PC-3 (cell line): ENCODE measurements around the gene ZCWPW1.

Experiments used
- EZH2 ChIP-seq: fragments of 300-600 bp; sonication (generic); IDR thresholded peaks from one replicate; pipeline ENCODE4 v1.6.1; 2017; ENCODE audit warnings: antibody characterized with exemption, mild to moderate bottlenecking, low read length; ENCODE audit not compliant: unreplicated experiment
- EZH2phosphoT487 ChIP-seq: fragments of 300-600 bp; sonication (generic); IDR thresholded peaks from 2 replicates; pipeline ENCODE4 v1.6.1; 2018; ENCODE audit warnings: mild to moderate bottlenecking, antibody characterized with exemption, low read length, borderline replicate concordance
- TF ChIP-seq, protein P1 (sequence below): fragments of 300-600 bp; sonication (generic); conservative IDR thresholded peaks from 2 replicates; pipeline ENCODE4 v1.5.1; 2017; ENCODE audit warnings: antibody characterized with exemption, low read depth, mild to moderate bottlenecking, low read length

DNA sequence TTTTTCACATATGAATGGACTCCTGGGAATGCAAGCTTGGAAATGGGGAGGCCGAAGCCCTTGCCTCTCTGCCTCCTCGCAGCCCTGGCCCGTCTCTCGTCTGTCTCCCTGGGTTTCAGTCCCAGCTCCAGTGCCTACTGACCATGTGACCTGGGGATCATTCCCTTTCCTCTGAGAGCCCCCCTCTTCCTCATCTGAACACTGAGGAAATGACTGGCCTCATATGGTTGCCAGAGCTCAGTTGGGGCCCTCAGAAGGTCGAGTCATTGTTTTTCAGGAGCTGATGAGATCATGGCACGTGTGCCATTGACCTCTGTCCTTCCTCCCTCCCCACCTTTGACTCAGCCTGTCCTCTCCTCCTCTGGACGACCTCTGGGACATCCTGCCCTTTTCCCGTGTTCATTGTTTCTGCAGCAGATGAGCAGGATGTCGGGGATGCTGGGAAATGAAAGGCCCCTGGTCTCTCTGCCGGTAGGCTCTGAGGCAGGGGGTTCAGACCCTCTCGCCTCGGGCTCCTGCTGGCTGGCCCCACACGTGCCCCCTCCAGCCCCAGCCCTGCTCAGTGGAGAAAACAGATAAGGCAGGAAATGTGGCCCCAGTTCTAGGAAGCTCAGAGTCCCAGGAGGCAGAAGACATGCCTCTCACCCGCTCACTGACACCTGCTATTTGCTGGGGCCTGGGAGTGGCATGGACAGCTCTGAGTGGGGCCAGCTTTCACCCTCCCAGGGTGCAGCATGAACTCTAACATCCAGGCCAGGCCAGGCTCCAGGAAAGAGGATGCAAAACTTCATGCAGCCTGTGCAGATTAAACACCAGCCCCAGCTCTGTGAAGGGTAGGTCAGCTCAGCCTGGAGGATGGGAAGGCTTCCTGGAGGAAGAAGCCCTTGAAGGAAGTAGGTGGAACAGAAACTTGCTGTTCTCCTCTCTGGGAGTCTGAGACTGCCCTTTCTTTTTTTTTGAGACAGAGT is 16.1 kb upstream of the ZCWPW1 start:
- TF ChIP-seq, protein P1, sequence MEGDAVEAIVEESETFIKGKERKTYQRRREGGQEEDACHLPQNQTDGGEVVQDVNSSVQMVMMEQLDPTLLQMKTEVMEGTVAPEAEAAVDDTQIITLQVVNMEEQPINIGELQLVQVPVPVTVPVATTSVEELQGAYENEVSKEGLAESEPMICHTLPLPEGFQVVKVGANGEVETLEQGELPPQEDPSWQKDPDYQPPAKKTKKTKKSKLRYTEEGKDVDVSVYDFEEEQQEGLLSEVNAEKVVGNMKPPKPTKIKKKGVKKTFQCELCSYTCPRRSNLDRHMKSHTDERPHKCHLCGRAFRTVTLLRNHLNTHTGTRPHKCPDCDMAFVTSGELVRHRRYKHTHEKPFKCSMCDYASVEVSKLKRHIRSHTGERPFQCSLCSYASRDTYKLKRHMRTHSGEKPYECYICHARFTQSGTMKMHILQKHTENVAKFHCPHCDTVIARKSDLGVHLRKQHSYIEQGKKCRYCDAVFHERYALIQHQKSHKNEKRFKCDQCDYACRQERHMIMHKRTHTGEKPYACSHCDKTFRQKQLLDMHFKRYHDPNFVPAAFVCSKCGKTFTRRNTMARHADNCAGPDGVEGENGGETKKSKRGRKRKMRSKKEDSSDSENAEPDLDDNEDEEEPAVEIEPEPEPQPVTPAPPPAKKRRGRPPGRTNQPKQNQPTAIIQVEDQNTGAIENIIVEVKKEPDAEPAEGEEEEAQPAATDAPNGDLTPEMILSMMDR = no peak
- TF ChIP-seq EZH2 (no peak), EZH2phosphoT487 (no peak)
